ENCODE results near the gene PTPRD. TPM values are rescaled to one million over a fixed set of nuclear protein-coding genes. Genes with fewer than 3 reads are reported as not detected.

Gene PTPRD
- total and polyA plus RNA-seq, 5 donors from 2014 or later = 0.47 TPM; not detected in 4

DNA sequence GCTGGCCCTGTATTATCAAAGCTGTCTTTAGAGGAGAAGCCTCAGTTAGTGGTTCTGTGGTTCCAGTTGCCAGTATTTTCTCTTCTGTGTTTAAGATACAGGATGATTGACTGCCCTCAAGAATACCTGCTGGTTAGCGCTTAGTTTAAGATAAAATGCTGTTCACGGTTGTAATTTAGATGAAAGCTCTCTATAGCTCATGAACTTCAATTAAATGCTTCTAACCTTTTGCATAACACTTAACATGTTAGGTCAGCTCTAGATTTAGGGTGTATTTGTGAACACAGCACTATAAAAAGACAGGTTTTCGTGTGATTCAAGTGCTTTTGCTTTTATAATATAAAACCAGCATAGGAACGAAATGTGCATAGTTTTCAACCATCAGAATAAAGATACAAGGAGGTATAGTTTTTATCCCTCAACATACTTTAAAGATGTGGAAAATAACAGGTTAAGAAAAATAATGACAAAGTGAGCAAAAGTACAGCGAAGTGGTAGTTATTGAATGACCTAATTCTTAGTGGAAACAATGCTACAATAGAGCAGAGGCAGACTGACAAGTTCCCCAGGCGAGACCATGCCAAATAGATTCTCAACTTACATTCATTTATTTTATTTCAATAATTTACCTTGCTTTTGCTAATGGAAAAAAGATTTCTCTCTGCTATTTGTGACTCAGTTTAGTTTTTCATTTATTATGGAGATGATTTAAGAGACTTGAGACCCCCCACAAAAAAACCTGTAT lies 2210.7 kb downstream of the PTPRD start:
- H3K4me3 ChIP-seq (ENCODE audit: low read depth, low read length) = no peak overlapping the region
- no peaks in the 10 kb centered on the region for H3K36me3 ChIP-seq (ENCODE audit: control insufficient read depth, insufficient read depth, low read length)
- H3K27ac ChIP-seq (ENCODE audit: insufficient read depth, low read length, poor library complexity, severe bottlenecking) = no peak overlapping the region
- no peaks in the 10 kb centered on the region for H3K36me3 Mint-ChIP-seq
- no peaks in the 10 kb centered on the region for H3K4me1 ChIP-seq (ENCODE audit: control insufficient read depth, insufficient read depth, low read length, poor library complexity, severe bottlenecking)
- no peak overlapping the region for H3K4me3 Mint-ChIP-seq
- no peaks in the 10 kb centered on the region for H3K9me3 Mint-ChIP-seq
- ATAC-seq (ENCODE audit: low read depth in 2 of 2) = no peak
- H3K4me1 Mint-ChIP-seq = no peaks in the 10 kb centered on the region
- no peaks in the 10 kb centered on the region for H3K27me3 ChIP-seq (ENCODE audit: control insufficient read depth, insufficient read depth, low read length)
- peaks cover 5% of the 10 kb centered on the region for H3K27me3 Mint-ChIP-seq
- H3K9me3 ChIP-seq (ENCODE audit: control insufficient read depth in 2 of 2, low read length in 2 of 2) = no peaks in the 10 kb centered on the region
- no peak overlapping the region for H3K27ac Mint-ChIP-seq
- no peak for DNase-seq

DNA sequence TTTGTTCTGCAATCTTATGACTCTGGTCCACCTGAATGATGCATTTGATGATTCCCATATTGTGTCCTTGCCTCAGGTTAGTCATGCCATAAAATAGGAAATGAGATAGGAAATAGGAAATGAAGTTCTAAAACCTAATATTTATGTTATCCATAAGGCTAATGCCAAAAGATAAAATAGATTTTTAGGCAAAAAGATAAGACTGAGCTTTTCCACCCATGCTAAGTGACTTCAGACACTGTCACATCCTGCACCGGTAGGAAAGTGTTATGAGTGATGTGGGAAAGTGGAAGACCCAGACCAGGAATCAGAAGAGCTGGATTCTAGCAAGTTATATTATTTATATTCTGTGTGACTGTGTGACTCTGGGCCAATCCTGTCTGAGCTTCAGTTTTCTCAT lies 2212.4 kb downstream of the PTPRD start:
- Mint-ChIP-seq H3K27me3 (no peaks in the 10 kb centered on the region), H3K36me3 (no peaks in the 10 kb centered on the region), H3K27ac (no peak overlapping the region), H3K9me3 (no peaks in the 10 kb centered on the region), H3K4me3 (no peak overlapping the region), H3K4me1 (no peaks in the 10 kb centered on the region)
- Histone ChIP-seq H3K4me3 (ENCODE audit: low read depth, low read length) (no peak overlapping the region), H3K36me3 (ENCODE audit: control insufficient read depth, insufficient read depth, low read length) (no peaks in the 10 kb centered on the region), H3K27me3 (ENCODE audit: control insufficient read depth, insufficient read depth, low read length) (no peaks in the 10 kb centered on the region), H3K27ac (ENCODE audit: insufficient read depth, low read length, poor library complexity, severe bottlenecking) (no peak overlapping the region), H3K9me3 (ENCODE audit: control insufficient read depth in 2 of 2, low read length in 2 of 2) (no peaks in the 10 kb centered on the region), H3K4me1 (ENCODE audit: control insufficient read depth, insufficient read depth, low read length, poor library complexity, severe bottlenecking) (no peaks in the 10 kb centered on the region)
- ATAC-seq (ENCODE audit: low read depth in 2 of 2) (no peak), DNase-seq (no peak)

DNA sequence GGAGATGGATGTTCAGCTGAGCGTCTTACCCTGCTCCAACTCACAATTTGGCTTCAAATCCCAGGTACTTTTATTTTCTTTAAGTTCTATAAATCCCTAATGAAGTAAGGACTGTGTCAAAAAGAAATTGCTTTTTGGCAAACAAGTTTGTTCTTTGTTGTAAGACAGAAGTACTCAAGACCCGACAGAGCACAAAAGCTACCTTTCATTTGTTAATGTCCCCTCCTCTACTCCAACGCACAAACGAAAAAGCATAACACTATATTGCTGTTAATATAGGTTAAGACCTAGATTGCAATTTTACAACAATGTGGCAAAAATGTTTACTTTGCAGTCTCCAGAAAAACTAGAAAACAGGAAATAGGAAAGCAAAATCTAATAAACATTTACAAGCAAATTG lies 2217.8 kb downstream of the PTPRD start:
- H3K27me3 ChIP-seq (ENCODE audit: control insufficient read depth, insufficient read depth, low read length) = no peaks in the 10 kb centered on the region
- H3K27me3 Mint-ChIP-seq = no peaks in the 10 kb centered on the region
- no peaks in the 10 kb centered on the region for H3K9me3 Mint-ChIP-seq

DNA sequence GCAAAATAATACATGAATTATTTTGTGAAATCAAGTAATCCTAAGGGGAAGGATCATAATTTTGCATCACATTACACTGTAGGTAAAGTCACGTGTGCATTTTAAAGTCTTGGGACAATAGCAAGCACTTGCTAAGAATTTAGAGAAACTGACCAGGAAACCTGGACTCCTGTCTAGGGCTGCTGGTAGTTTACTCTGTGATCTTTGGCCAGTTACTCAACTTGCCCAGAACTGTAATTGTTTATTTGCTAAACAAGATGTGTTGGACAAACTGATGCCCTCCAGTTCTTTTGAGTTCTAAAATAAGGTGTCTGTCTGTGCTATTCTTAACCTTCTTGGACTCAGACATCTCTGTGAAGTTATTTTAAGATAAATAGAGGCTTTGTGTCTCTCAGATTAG lies 2218.5 kb downstream of the PTPRD start:
- no peaks in the 10 kb centered on the region for H3K9me3 Mint-ChIP-seq
- no peaks in the 10 kb centered on the region for H3K4me1 Mint-ChIP-seq
- H3K27me3 Mint-ChIP-seq = no peaks in the 10 kb centered on the region
- H3K27ac Mint-ChIP-seq = no peak overlapping the region
- H3K4me1 ChIP-seq (ENCODE audit: control insufficient read depth, insufficient read depth, low read length, poor library complexity, severe bottlenecking) = no peaks in the 10 kb centered on the region
- H3K36me3 ChIP-seq (ENCODE audit: control insufficient read depth, insufficient read depth, low read length) = no peaks in the 10 kb centered on the region
- H3K4me3 Mint-ChIP-seq = no peak overlapping the region
- no peak overlapping the region for H3K4me3 ChIP-seq (ENCODE audit: low read depth, low read length)
- H3K36me3 Mint-ChIP-seq = no peaks in the 10 kb centered on the region
- no peak for ATAC-seq (ENCODE audit: low read depth in 2 of 2)
- no peaks in the 10 kb centered on the region for H3K9me3 ChIP-seq (ENCODE audit: control insufficient read depth in 2 of 2, low read length in 2 of 2)
- H3K27ac ChIP-seq (ENCODE audit: insufficient read depth, low read length, poor library complexity, severe bottlenecking) = no peak overlapping the region
- no peaks in the 10 kb centered on the region for H3K27me3 ChIP-seq (ENCODE audit: control insufficient read depth, insufficient read depth, low read length)
- DNase-seq = no peak

More for the DNA sequence above, 2217.8 kb downstream of the PTPRD start:
- Histone ChIP-seq H3K4me3 (ENCODE audit: low read depth, low read length) (no peak overlapping the region), H3K4me1 (ENCODE audit: control insufficient read depth, insufficient read depth, low read length, poor library complexity, severe bottlenecking) (no peaks in the 10 kb centered on the region), H3K9me3 (ENCODE audit: control insufficient read depth in 2 of 2, low read length in 2 of 2) (no peaks in the 10 kb centered on the region), H3K36me3 (ENCODE audit: control insufficient read depth, insufficient read depth, low read length) (no peaks in the 10 kb centered on the region), H3K27ac (ENCODE audit: insufficient read depth, low read length, poor library complexity, severe bottlenecking) (no peak overlapping the region)
- H3K4me3 Mint-ChIP-seq = no peak overlapping the region
- no peak for DNase-seq
- H3K27ac Mint-ChIP-seq = no peak overlapping the region
- no peaks in the 10 kb centered on the region for H3K36me3 Mint-ChIP-seq
- no peak for ATAC-seq (ENCODE audit: low read depth in 2 of 2)
- no peaks in the 10 kb centered on the region for H3K4me1 Mint-ChIP-seq

DNA sequence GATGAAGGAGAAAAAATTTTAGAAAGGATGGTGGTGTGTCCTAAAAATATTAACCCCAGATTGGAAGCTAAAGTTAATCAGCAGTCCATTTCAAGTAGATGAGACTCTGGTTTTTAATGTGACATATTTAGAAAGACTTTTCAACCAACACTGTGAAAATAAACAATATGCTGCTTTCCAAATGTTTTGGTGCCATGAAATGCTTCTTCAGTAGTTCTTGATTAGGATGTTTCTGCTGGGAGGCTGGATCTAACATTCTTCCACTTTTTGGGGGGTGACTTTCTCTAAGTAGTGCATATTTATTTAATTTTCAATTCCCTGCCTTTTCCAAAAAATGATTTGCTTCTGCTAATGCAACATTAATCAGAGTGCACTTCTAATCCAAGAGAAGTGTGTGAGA lies 2219.9 kb downstream of the PTPRD start:
- no peaks in the 10 kb centered on the region for H3K4me1 Mint-ChIP-seq
- no peaks in the 10 kb centered on the region for H3K27me3 Mint-ChIP-seq
- no peak overlapping the region for H3K4me3 Mint-ChIP-seq
- Histone ChIP-seq H3K4me1 (ENCODE audit: control insufficient read depth, insufficient read depth, low read length, poor library complexity, severe bottlenecking) (no peaks in the 10 kb centered on the region), H3K27ac (ENCODE audit: insufficient read depth, low read length, poor library complexity, severe bottlenecking) (no peak overlapping the region), H3K9me3 (ENCODE audit: control insufficient read depth in 2 of 2, low read length in 2 of 2) (no peaks in the 10 kb centered on the region), H3K4me3 (ENCODE audit: low read depth, low read length) (no peak overlapping the region), H3K27me3 (ENCODE audit: control insufficient read depth, insufficient read depth, low read length) (no peaks in the 10 kb centered on the region), H3K36me3 (ENCODE audit: control insufficient read depth, insufficient read depth, low read length) (no peaks in the 10 kb centered on the region)
- H3K27ac Mint-ChIP-seq = no peak overlapping the region
- ATAC-seq (ENCODE audit: low read depth in 2 of 2) = no peak
- no peaks in the 10 kb centered on the region for H3K9me3 Mint-ChIP-seq
- H3K36me3 Mint-ChIP-seq = no peaks in the 10 kb centered on the region
- DNase-seq = no peak

DNA sequence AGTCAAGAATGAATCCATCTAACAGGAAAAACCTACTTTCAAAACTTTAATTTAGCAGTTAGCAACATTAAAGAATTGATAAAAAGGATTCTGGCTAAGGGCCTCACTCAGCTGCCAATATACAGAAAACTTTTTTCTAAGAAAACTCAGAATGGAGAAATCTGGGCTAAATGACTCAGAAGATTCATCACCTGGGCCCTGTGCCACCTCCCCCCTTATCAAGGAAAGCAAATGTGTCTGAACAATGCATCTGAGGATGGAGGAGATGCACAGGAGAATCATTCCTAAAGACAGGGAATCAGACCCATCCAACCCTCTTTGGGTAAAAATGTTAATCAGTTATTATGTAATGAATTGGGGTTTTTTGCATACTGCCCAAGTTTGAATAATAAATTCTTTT lies 2221.2 kb downstream of the PTPRD start:
- Mint-ChIP-seq H3K27me3 (no peaks in the 10 kb centered on the region), H3K4me1 (no peaks in the 10 kb centered on the region), H3K9me3 (no peaks in the 10 kb centered on the region), H3K4me3 (no peak overlapping the region), H3K27ac (no peak overlapping the region), H3K36me3 (no peaks in the 10 kb centered on the region)
- no peak for DNase-seq
- Histone ChIP-seq H3K9me3 (ENCODE audit: control insufficient read depth in 2 of 2, low read length in 2 of 2) (no peaks in the 10 kb centered on the region), H3K4me1 (ENCODE audit: control insufficient read depth, insufficient read depth, low read length, poor library complexity, severe bottlenecking) (no peaks in the 10 kb centered on the region), H3K4me3 (ENCODE audit: low read depth, low read length) (no peak overlapping the region), H3K27me3 (ENCODE audit: control insufficient read depth, insufficient read depth, low read length) (no peaks in the 10 kb centered on the region), H3K27ac (ENCODE audit: insufficient read depth, low read length, poor library complexity, severe bottlenecking) (no peak overlapping the region), H3K36me3 (ENCODE audit: control insufficient read depth, insufficient read depth, low read length) (no peaks in the 10 kb centered on the region)
- ATAC-seq (ENCODE audit: low read depth in 2 of 2) = no peak

DNA sequence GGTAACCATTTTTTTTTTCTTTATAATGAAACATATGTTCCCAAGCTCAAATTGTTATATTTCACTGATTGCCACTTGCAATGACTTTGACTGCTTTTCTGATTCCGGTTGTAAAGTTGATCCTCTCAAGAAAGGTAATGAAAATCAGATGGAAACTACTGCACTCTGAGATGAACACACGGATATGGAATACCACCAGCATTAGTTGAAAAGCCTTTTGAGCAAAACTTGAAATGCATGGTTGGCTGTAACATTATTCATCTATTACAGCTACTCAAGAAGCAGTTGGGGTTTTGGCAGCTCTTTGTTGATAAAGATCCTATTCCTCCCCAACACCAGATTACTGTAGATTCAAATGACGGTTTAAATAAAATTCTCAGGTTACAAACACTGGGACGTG lies 2221.7 kb downstream of the PTPRD start:
- Mint-ChIP-seq H3K4me1 (no peaks in the 10 kb centered on the region), H3K27ac (no peak overlapping the region), H3K4me3 (no peak overlapping the region), H3K27me3 (no peaks in the 10 kb centered on the region), H3K36me3 (no peaks in the 10 kb centered on the region), H3K9me3 (no peaks in the 10 kb centered on the region)
- no peaks in the 10 kb centered on the region for H3K9me3 ChIP-seq (ENCODE audit: control insufficient read depth in 2 of 2, low read length in 2 of 2)
- ATAC-seq (ENCODE audit: low read depth in 2 of 2) = no peak
- no peaks in the 10 kb centered on the region for H3K27me3 ChIP-seq (ENCODE audit: control insufficient read depth, insufficient read depth, low read length)
- no peaks in the 10 kb centered on the region for H3K4me1 ChIP-seq (ENCODE audit: control insufficient read depth, insufficient read depth, low read length, poor library complexity, severe bottlenecking)
- no peak for DNase-seq
- H3K27ac ChIP-seq (ENCODE audit: insufficient read depth, low read length, poor library complexity, severe bottlenecking) = no peak overlapping the region
- H3K4me3 ChIP-seq (ENCODE audit: low read depth, low read length) = no peak overlapping the region
- H3K36me3 ChIP-seq (ENCODE audit: control insufficient read depth, insufficient read depth, low read length) = no peaks in the 10 kb centered on the region

DNA sequence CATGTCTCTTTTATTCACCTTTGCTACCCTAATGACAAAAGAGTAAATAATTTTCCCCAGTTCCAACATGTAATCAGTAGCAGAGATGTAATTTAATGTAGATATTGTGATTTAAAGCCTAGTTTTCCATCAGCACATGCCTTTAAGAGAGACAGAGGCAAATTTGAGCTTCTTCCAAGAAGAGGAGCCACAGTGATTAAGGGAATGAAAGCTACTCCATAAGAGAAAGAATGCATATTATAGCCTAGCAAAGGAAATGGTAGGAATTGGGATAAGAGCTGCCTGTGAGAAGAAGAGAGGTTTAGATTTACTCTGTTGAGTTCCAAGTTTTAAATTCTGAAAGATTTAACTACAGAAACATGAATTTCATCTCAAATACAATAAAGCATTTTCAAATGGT lies 2222.2 kb downstream of the PTPRD start:
- H3K4me1 ChIP-seq (ENCODE audit: control insufficient read depth, insufficient read depth, low read length, poor library complexity, severe bottlenecking) = no peaks in the 10 kb centered on the region

More for the DNA sequence above, 2222.2 kb downstream of the PTPRD start:
- H3K27ac ChIP-seq (ENCODE audit: insufficient read depth, low read length, poor library complexity, severe bottlenecking) = no peak overlapping the region
- H3K36me3 ChIP-seq (ENCODE audit: control insufficient read depth, insufficient read depth, low read length) = no peaks in the 10 kb centered on the region
- H3K36me3 Mint-ChIP-seq = no peaks in the 10 kb centered on the region
- H3K4me3 Mint-ChIP-seq = no peak overlapping the region
- H3K4me1 Mint-ChIP-seq = no peaks in the 10 kb centered on the region
- no peaks in the 10 kb centered on the region for H3K9me3 ChIP-seq (ENCODE audit: control insufficient read depth in 2 of 2, low read length in 2 of 2)
- no peak overlapping the region for H3K27ac Mint-ChIP-seq
- ATAC-seq (ENCODE audit: low read depth in 2 of 2) = no peak
- H3K27me3 Mint-ChIP-seq = no peaks in the 10 kb centered on the region
- DNase-seq = no peak
- H3K27me3 ChIP-seq (ENCODE audit: control insufficient read depth, insufficient read depth, low read length) = no peaks in the 10 kb centered on the region
- H3K9me3 Mint-ChIP-seq = no peaks in the 10 kb centered on the region
- no peak overlapping the region for H3K4me3 ChIP-seq (ENCODE audit: low read depth, low read length)
